Ectodermal cell (in vitro differentiated cells): ENCODE measurements around the gene SLC26A5.
"Not testable (repeated sequence)": the region's sequence is repeated elsewhere in the genome, so short reads cannot be mapped to it uniquely, and the experiment has no call there.

Experiments used
- H3K27ac ChIP-seq: 2 replicates; pipeline ENCODE4 v1.7.0; 2013; ENCODE audit warnings: mild to moderate bottlenecking, low read depth, low read length; ENCODE audit not compliant: insufficient read depth, poor library complexity, severe bottlenecking
- H3K27me3 ChIP-seq: 2 replicates; pipeline ENCODE4 v1.7.0; 2013; ENCODE audit warnings: mild to moderate bottlenecking, low read length; ENCODE audit not compliant: insufficient read depth, control insufficient read depth, poor library complexity, severe bottlenecking
- H3K36me3 ChIP-seq: one replicate; pipeline ENCODE4 v1.7.0; 2013; ENCODE audit warnings: low read length; ENCODE audit not compliant: control insufficient read depth, insufficient read depth
- H3K4me1 ChIP-seq: one replicate; pipeline ENCODE4 v1.7.0; 2013; ENCODE audit warnings: low read length; ENCODE audit not compliant: control insufficient read depth, insufficient read depth
- H3K4me3 ChIP-seq: 2 replicates; pipeline ENCODE4 v1.7.0; 2013; ENCODE audit warnings: low read depth, low read length, control low read depth; ENCODE audit not compliant: insufficient read depth
- H3K9me3 ChIP-seq: 2 replicates; pipeline ENCODE4 v1.7.0; 2013; ENCODE audit warnings: mild to moderate bottlenecking, low read length, moderate library complexity; ENCODE audit not compliant: control insufficient read depth
- WGBS, 2 experiments: methylation state at CpG; one replicate each; pipeline ENCODE4 v1.1.7; 2013; ENCODE audit warnings: missing lambda C conversion rate in 2 of 2; 5-methylcytosine and 5-hydroxymethylcytosine counted together

SLC26A5 gene

DNA sequence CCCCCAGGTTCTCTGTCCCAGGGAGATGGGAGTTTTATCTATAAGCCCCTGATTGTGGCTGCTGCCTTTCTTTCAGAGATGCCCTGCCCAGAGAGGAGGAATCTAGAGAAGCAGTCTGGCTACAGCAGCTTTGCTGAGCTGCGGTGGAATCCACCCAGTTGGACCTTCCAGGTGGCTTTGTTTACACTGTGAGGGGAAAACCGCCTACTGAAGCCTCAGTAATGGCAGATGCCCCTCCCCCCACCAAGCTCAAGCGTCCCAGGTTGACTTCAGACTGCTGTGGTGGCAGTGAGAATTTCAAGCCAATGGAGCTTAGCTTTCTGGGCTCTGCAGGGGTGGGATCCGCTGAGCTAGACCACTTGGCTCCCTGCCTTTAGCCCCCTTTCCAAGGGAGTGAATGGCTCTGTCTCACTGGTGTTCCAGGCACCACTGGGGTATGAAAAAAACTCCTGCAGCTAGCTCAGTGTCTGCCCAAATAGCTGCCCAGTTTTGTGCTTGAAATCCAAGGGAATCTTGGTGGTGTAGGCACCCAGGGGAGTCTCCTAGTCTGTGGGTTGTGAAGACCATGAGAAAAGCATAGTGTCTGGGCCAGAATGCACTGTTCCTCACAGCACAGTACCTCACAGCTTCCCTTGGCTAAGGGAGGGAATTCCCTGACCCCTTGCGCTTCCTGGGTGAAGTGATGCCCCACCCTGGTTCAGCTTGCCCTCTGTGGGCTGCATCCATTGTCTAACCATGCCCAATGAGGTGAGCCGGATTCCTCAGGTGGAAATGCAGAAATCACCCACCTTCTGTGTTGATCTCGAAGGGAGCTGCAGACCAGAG, 40.0 kb downstream of the SLC26A5 start:
- not testable (repeated sequence) for H3K4me1 ChIP-seq, H3K4me3 ChIP-seq, H3K27me3 ChIP-seq, H3K36me3 ChIP-seq, H3K27ac ChIP-seq, H3K9me3 ChIP-seq
- 73 to 78% methylated on average over 7 of the region's 7 CpGs for WGBS, 2 experiments

DNA sequence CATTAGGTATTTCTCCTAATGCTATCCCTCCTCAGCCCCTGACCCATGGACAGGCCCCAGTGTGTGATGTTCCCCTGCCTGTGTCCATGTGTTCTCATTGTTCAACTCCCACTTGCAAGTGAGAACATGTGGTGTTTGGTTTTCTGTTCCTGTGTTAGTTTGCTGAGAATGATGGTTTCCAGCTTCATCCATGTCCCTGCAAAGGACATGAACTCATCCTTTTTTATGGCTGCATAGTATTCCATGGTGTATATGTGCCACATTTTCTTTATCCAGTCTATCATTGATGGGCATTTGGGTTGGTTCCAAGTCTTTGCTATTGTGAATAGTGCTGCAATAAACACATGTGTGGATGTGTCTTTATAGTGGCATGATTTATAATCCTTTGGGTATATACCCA, 46.3 kb downstream of the SLC26A5 start:
- H3K27me3 ChIP-seq, H3K27ac ChIP-seq, H3K4me1 ChIP-seq, H3K4me3 ChIP-seq, H3K36me3 ChIP-seq, H3K9me3 ChIP-seq: not testable (repeated sequence)

GRCh38 chr7:103398483-103399127, 47.4 kb downstream of the SLC26A5 start:
- Histone ChIP-seq H3K27me3 (no peaks in the 10 kb centered on the region), H3K4me3 (no peak overlapping the region), H3K9me3 (no peaks in the 10 kb centered on the region), H3K27ac (no peak overlapping the region), H3K36me3 (no peaks in the 10 kb centered on the region), H3K4me1 (no peaks in the 10 kb centered on the region)
- 43 to 47% methylated on average over 2 of the region's 2 CpGs for WGBS, 2 experiments

DNA sequence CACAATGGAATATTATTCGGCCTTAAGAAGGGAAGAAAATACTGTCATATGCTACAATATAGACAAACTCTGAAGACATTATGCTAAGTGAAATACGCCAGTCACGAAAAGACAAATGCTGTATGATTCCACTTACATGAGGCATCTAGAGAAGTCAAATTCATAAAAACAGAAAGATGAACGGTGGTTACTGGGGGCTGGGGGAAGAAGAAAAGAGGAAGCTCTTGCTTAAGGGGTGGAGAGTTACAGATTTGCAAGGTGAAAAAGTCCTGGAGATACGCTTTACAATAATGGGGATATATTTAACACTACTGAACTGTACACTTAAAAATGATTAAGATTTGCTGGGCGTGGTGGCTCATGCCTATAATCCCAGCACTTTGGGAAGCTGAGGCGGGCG, 49.5 kb downstream of the SLC26A5 start:
- Histone ChIP-seq H3K36me3 (no peaks in the 10 kb centered on the region), H3K4me1 (no peaks in the 10 kb centered on the region), H3K9me3 (no peaks in the 10 kb centered on the region), H3K27me3 (no peaks in the 10 kb centered on the region), H3K27ac (no peak overlapping the region), H3K4me3 (no peak overlapping the region)
- WGBS, 2 experiments, result 59 to 67% methylated on average over 6 to 8 of the region's 8 CpGs

DNA sequence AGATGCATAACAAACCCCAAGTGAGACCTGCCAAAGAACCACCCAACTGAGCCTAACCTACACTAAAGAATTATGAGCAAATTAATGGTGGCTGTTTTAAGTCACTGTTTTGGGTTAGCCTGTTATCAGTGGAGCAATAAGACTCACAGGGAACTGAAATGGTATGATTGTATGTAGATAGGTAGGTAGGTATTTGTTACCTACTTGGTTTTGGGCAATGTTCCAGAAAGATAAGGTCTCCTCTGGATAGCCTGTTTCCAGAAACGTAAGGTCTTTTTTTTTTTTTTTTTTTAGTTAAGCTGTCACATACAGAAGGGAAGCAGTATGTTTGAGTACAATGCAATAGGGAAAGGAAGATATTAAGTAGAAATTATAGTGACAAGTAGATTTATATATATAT, 50.9 kb downstream of the SLC26A5 start:
- H3K4me1 ChIP-seq, result no peaks in the 10 kb centered on the region
- H3K9me3 ChIP-seq, result no peaks in the 10 kb centered on the region
- no peaks in the 10 kb centered on the region for H3K36me3 ChIP-seq
- no peak overlapping the region for H3K27ac ChIP-seq
- 91 to 94% methylated on average over 1 of the region's 1 CpG for WGBS, 2 experiments
- no peak overlapping the region for H3K4me3 ChIP-seq
- no peaks in the 10 kb centered on the region for H3K27me3 ChIP-seq

DNA sequence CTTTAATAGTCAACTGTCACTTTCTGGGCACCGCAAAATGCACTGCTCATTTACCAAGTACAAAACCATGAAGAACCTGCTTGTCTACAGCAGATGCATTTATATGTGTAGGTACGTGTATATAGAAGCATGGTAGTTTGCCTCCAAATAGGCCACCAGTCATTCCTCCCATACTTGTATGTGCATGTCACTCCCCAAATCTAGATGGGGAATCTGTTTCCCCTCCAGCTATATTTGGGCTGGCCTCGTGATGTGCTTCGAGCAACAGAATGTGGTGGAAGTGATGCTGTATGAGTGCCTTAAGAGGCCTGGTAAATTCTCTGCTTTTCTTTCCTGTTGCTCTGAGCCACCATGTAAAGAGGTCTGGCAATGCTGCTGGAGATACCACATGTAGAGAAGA, 51.4 kb downstream of the SLC26A5 start:
- Histone ChIP-seq H3K27me3 (no peaks in the 10 kb centered on the region), H3K4me1 (no peaks in the 10 kb centered on the region), H3K27ac (no peak overlapping the region), H3K9me3 (no peaks in the 10 kb centered on the region), H3K36me3 (no peaks in the 10 kb centered on the region), H3K4me3 (no peak overlapping the region)
- WGBS, 2 experiments, result 93 to 96% methylated on average over 4 of the region's 4 CpGs

- no peak overlapping the region for H3K27ac ChIP-seq
- H3K36me3 ChIP-seq, result no peaks in the 10 kb centered on the region
- H3K27me3 ChIP-seq, result no peaks in the 10 kb centered on the region
- WGBS, 2 experiments, result 100% methylated on average over 1 of the region's 2 CpGs; no CpG with 5 or more reads in 1 of the 2 experiments
- H3K9me3 ChIP-seq, result no peaks in the 10 kb centered on the region
- H3K4me3 ChIP-seq, result no peak overlapping the region
- H3K4me1 ChIP-seq, result no peaks in the 10 kb centered on the region
These were observed 54.0 kb downstream of the SLC26A5 start for GRCh38 chr7:103391976-103392375.

DNA sequence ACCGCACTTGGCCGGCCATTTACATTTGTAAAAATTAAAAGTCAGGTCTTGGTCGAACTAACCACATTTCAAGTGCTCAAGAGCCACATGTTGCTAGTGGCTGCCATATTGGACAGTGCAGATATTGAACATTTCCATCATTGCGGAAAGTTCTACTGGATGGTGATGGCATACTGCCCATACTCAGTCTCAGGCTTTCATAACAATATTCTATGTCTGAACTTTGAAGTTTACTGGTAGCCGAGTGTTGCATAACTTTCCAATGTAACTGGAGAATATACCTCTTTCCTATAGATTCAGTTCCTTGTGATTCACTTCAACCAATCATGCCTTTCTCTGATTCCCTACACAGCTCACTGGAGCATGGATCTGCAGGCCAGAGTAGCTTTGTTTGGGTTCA, 54.9 kb downstream of the SLC26A5 start:
- Histone ChIP-seq H3K4me1 (no peaks in the 10 kb centered on the region), H3K27me3 (no peaks in the 10 kb centered on the region), H3K27ac (no peak overlapping the region), H3K36me3 (no peaks in the 10 kb centered on the region), H3K9me3 (no peaks in the 10 kb centered on the region), H3K4me3 (no peak overlapping the region)
- WGBS, 2 experiments, result 93 to 94% methylated on average over 5 of the region's 5 CpGs

DNA sequence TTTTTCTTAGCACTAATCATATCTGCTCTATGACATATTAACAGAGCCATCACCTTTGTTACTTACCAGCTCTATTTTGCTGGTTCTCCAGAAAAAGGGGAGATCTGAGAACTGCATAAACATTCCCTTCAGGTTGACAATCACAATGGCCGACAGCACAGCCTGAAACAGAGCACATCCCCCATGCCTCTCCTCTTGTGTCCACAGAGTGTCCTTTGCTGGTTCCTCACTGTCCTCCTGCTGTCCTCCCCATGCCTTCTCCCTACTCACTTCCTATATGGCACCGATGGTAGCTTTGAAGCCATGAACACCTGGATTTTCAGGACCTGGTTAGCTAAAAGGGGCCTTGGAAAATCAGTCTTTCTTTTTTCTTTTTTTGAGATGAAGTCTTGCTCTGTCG, 56.7 kb downstream of the SLC26A5 start:
- 93 to 97% methylated on average over 3 of the region's 3 CpGs for WGBS, 2 experiments
- Histone ChIP-seq H3K36me3 (no peaks in the 10 kb centered on the region), H3K9me3 (no peaks in the 10 kb centered on the region), H3K27ac (no peak overlapping the region), H3K4me3 (no peak overlapping the region), H3K4me1 (no peaks in the 10 kb centered on the region), H3K27me3 (no peaks in the 10 kb centered on the region)

GRCh38 chr7:103388469-103389140, 57.4 kb downstream of the SLC26A5 start:
- H3K36me3 ChIP-seq, result no peaks in the 10 kb centered on the region
- 93 to 94% methylated on average over 3 to 4 of the region's 4 CpGs for WGBS, 2 experiments
- no peaks in the 10 kb centered on the region for H3K27me3 ChIP-seq
- H3K9me3 ChIP-seq, result no peaks in the 10 kb centered on the region
- no peak overlapping the region for H3K27ac ChIP-seq
- H3K4me3 ChIP-seq, result no peak overlapping the region
- no peaks in the 10 kb centered on the region for H3K4me1 ChIP-seq
